Memory B cell (primary cell): ENCODE measurements around the gene CNPY3.
A peak's percentile ranks its signal among the peaks of the same experiment; 100 is the strongest.

Source experiments
- ATAC-seq: fragments of 150-1000 bp; cut with Tn5 transposase; 2 replicates; pipeline ENCODE4 v1.10.0; 2021; ENCODE audit warnings: low read depth, mild to moderate bottlenecking, moderate library complexity
- DNase-seq, 2 donors: peaks; one replicate each; pipeline ENCODE4 v3.0.0; 2022; ENCODE audit warnings: low spot score in 2 of 2
- H3K27ac Mint-ChIP-seq: one replicate; pipeline ENCODE4 v1.8.0; 2022; ENCODE audit warnings: mild to moderate bottlenecking, moderate library complexity, mixed read lengths
- H3K27me3 Mint-ChIP-seq: one replicate; pipeline ENCODE4 v1.8.0; 2022; ENCODE audit warnings: mixed read lengths
- H3K36me3 Mint-ChIP-seq: one replicate; pipeline ENCODE4 v1.8.0; 2022; ENCODE audit warnings: mild to moderate bottlenecking, mixed read lengths
- H3K4me1 Mint-ChIP-seq: one replicate; pipeline ENCODE4 v1.8.0; 2022; ENCODE audit warnings: mixed read lengths
- H3K4me3 Mint-ChIP-seq: one replicate; pipeline ENCODE4 v1.8.0; 2022; ENCODE audit warnings: mild to moderate bottlenecking, moderate library complexity, mixed read lengths
- H3K9me3 Mint-ChIP-seq: one replicate; pipeline ENCODE4 v1.8.0; 2022; ENCODE audit warnings: mixed read lengths

CNPY3 gene

GRCh38 chr6:42960243-42961019, 31.2 kb downstream of the CNPY3 start, which contains the start of gene GNMT:
TSS of gene GNMT (plus strand) at chr6:42960754. CDS start at chr6:42960768, 14 bp downstream.
- H3K27ac Mint-ChIP-seq, result peak within 1 kb of the TSS; percentile 14
- no peaks in the 10 kb centered on the region for H3K9me3 Mint-ChIP-seq
- peak within 1 kb of the TSS; percentile 78 for H3K4me3 Mint-ChIP-seq
- H3K4me1 Mint-ChIP-seq, result peaks cover 16% of the 10 kb centered on the region
- peaks cover 10% of the 10 kb centered on the region for H3K36me3 Mint-ChIP-seq
- DNase-seq (peak; percentile 9 to 38), ATAC-seq (peak; percentile 71)
- H3K27me3 Mint-ChIP-seq, result no peaks in the 10 kb centered on the region

GRCh38 chr6:42961020-42961470, 31.8 kb downstream of the CNPY3 start:
- no peaks in the 10 kb centered on the region for H3K9me3 Mint-ChIP-seq
- DNase-seq, result no peak
- H3K27me3 Mint-ChIP-seq, result no peaks in the 10 kb centered on the region
- peaks cover 16% of the 10 kb centered on the region for H3K4me1 Mint-ChIP-seq
- peak overlapping the region; percentile 14 for H3K27ac Mint-ChIP-seq
- peak overlapping the region; percentile 78 for H3K4me3 Mint-ChIP-seq
- peaks cover 10% of the 10 kb centered on the region for H3K36me3 Mint-ChIP-seq
- ATAC-seq, result no peak

- H3K36me3 Mint-ChIP-seq, result peaks cover 10% of the 10 kb centered on the region
- H3K4me3 Mint-ChIP-seq, result no peak overlapping the region
- no peaks in the 10 kb centered on the region for H3K9me3 Mint-ChIP-seq
- ATAC-seq (no peak), DNase-seq (no peak)
- H3K4me1 Mint-ChIP-seq, result peaks cover 18% of the 10 kb centered on the region
- H3K27ac Mint-ChIP-seq, result no peak overlapping the region
- no peaks in the 10 kb centered on the region for H3K27me3 Mint-ChIP-seq
These were observed 32.8 kb downstream of the CNPY3 start for GRCh38 chr6:42962096-42962495.

GRCh38 chr6:42962502-42963178, 33.4 kb downstream of the CNPY3 start:
- no peaks in the 10 kb centered on the region for H3K9me3 Mint-ChIP-seq
- ATAC-seq (no peak), DNase-seq (no peak)
- H3K27me3 Mint-ChIP-seq, result no peaks in the 10 kb centered on the region
- no peak overlapping the region for H3K4me3 Mint-ChIP-seq
- H3K27ac Mint-ChIP-seq, result no peak overlapping the region
- peaks cover 13% of the 10 kb centered on the region for H3K36me3 Mint-ChIP-seq
- peaks cover 21% of the 10 kb centered on the region for H3K4me1 Mint-ChIP-seq

GRCh38 chr6:42963179-42963854, 34.0 kb downstream of the CNPY3 start:
- ATAC-seq (no peak), DNase-seq (no peak)
- Mint-ChIP-seq H3K27me3 (no peaks in the 10 kb centered on the region), H3K27ac (no peak overlapping the region), H3K9me3 (no peaks in the 10 kb centered on the region), H3K4me3 (no peak overlapping the region), H3K4me1 (peaks cover 22% of the 10 kb centered on the region), H3K36me3 (peaks cover 14% of the 10 kb centered on the region)

- DNase-seq (no peak), ATAC-seq (peak; percentile 55)
- Mint-ChIP-seq H3K4me3 (no peak overlapping the region), H3K9me3 (no peaks in the 10 kb centered on the region), H3K4me1 (peaks cover 22% of the 10 kb centered on the region), H3K27ac (no peak overlapping the region), H3K27me3 (no peaks in the 10 kb centered on the region), H3K36me3 (peaks cover 15% of the 10 kb centered on the region)
These were observed 34.8 kb downstream of the CNPY3 start for GRCh38 chr6:42963855-42964605.

- no peak overlapping the region for H3K4me3 Mint-ChIP-seq
- peaks cover 6% of the 10 kb centered on the region for H3K4me1 Mint-ChIP-seq
- H3K27me3 Mint-ChIP-seq, result no peaks in the 10 kb centered on the region
- H3K36me3 Mint-ChIP-seq, result peaks cover 18% of the 10 kb centered on the region
- no peak for DNase-seq
- no peak overlapping the region for H3K27ac Mint-ChIP-seq
- ATAC-seq, result no peak
- H3K9me3 Mint-ChIP-seq, result no peaks in the 10 kb centered on the region
These were observed 37.3 kb downstream of the CNPY3 start for GRCh38 chr6:42966571-42966970.

GRCh38 chr6:42967228-42967627, 37.9 kb downstream of the CNPY3 start:
- Mint-ChIP-seq H3K27ac (no peak overlapping the region), H3K36me3 (peaks cover 13% of the 10 kb centered on the region)

GRCh38 chr6:42968126-42968701, 38.9 kb downstream of the CNPY3 start:
- Mint-ChIP-seq H3K9me3 (no peaks in the 10 kb centered on the region), H3K4me3 (no peak overlapping the region), H3K27me3 (no peaks in the 10 kb centered on the region), H3K4me1 (peaks cover 6% of the 10 kb centered on the region), H3K27ac (no peak overlapping the region), H3K36me3 (peaks cover 10% of the 10 kb centered on the region)
- DNase-seq, result no peak
- no peak for ATAC-seq

More at GRCh38 chr6:42967228-42967627, 37.9 kb downstream of the CNPY3 start:
- Mint-ChIP-seq H3K4me1 (peaks cover 6% of the 10 kb centered on the region), H3K4me3 (no peak overlapping the region), H3K27me3 (no peaks in the 10 kb centered on the region), H3K9me3 (no peaks in the 10 kb centered on the region)
- no peak for DNase-seq
- ATAC-seq, result no peak

- H3K27ac Mint-ChIP-seq, result peak overlapping the region; percentile 65
- H3K9me3 Mint-ChIP-seq, result no peaks in the 10 kb centered on the region
- peaks cover 10% of the 10 kb centered on the region for H3K36me3 Mint-ChIP-seq
- ATAC-seq, result no peak
- no peak for DNase-seq
- no peaks in the 10 kb centered on the region for H3K27me3 Mint-ChIP-seq
- peaks cover 6% of the 10 kb centered on the region for H3K4me1 Mint-ChIP-seq
- H3K4me3 Mint-ChIP-seq, result no peak overlapping the region
These were observed 39.5 kb downstream of the CNPY3 start for GRCh38 chr6:42968783-42969182.

- H3K27me3 Mint-ChIP-seq, result no peaks in the 10 kb centered on the region
- H3K4me3 Mint-ChIP-seq, result no peak overlapping the region
- ATAC-seq (no peak), DNase-seq (no peak)
- H3K27ac Mint-ChIP-seq, result no peak overlapping the region
- H3K36me3 Mint-ChIP-seq, result peaks cover 10% of the 10 kb centered on the region
- no peaks in the 10 kb centered on the region for H3K9me3 Mint-ChIP-seq
- peaks cover 8% of the 10 kb centered on the region for H3K4me1 Mint-ChIP-seq
These were observed 40.2 kb downstream of the CNPY3 start for GRCh38 chr6:42969431-42969830.

GRCh38 chr6:42969934-42970333, 40.7 kb downstream of the CNPY3 start:
- Mint-ChIP-seq H3K36me3 (peaks cover 10% of the 10 kb centered on the region), H3K9me3 (no peaks in the 10 kb centered on the region), H3K27me3 (no peaks in the 10 kb centered on the region), H3K4me3 (no peak overlapping the region), H3K4me1 (peaks cover 8% of the 10 kb centered on the region), H3K27ac (no peak overlapping the region)
- ATAC-seq (no peak), DNase-seq (no peak)

- Mint-ChIP-seq H3K4me1 (peaks cover 11% of the 10 kb centered on the region), H3K4me3 (no peak overlapping the region), H3K9me3 (no peaks in the 10 kb centered on the region), H3K27me3 (no peaks in the 10 kb centered on the region), H3K36me3 (peaks cover 10% of the 10 kb centered on the region), H3K27ac (no peak overlapping the region)
- DNase-seq, result no peak
- no peak for ATAC-seq
These were observed 41.8 kb downstream of the CNPY3 start for GRCh38 chr6:42970871-42971612.
